NCI-H1417 treated with DMSO at 0.1 percent for 48 hours (cell line): Measurements from ENCODE around the gene ZFR.
"Not testable (repeated sequence)": the region's sequence is repeated elsewhere in the genome, so short reads cannot be mapped to it uniquely, and the experiment has no call there.

Experiments used
- DNase-seq: peaks from one replicate; lab custom pipeline; 2025; lab: John Stamatoyannopoulos, UW

ZFR gene

DNA sequence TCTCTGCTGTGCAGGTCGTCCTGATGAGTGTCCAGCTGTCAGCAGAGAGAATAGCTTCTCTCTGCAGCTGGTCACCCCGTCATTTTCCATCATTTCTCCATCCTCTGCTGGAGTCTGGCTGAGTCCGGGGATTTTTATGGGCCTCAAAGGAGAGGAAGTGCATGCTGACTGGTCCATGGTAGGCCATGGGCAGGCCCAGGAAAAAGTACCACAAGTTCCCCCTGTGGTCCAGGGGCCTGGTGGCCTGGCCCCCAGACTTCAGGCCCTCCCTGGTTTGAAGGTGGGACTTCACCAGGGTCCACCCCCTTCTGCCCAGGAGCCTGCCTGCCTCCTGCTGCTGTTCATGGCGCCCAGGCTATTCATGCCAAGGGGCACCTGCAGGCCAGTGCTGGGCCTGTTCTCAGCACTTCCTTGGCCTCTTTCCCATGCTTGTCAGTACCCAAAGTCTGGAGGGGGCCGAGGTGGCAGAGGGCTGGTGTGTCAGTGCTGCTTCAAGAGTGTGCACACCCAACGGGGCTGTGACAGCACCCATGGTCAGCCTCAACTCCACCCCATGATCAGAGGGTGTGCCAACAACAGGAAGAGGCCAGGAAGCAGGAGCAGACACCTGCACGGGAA is 124.5 kb downstream of the ZFR start:
- DNase-seq, result no peak

DNA sequence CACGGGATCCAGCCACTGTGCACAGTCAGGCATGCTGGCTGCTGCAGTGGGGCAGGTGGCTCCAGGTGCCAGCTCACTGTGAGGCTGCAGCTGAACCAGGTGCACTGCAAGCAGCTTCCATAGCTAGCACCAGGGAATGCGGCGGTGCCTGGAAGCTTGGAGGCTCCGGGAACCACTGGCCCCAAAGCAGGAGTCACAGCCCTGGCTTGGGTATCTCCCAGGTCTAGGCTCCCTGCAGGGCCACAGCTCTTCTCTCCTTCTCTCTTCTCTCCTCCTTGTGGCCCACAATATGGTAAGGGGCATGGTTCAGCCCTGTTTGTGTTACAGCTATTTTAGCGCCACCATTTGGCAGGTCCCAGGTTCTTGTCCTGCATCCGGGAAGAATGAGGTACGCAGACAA is 125.1 kb downstream of the ZFR start:
- no peak for DNase-seq

DNA sequence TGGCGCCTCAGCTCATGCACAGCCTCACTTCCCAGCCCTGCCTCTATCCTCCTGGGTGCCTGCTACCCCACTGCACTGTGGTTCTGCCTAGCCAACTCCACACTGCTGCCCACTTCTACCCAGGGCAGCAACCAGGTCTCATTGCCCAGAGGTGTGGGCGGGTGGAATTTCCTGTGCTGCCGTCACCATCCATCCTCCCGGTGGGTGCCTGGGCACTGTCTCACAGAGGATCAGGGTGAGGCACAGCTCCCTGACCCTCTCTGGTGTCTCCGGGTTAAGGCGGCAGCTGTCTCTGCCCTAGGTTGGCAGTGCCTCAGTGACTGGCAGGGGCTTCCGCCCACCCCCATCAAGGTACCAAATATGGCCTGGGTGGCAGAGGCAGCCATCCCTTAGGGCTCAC is 127.5 kb downstream of the ZFR start:
- no peak for DNase-seq

DNA sequence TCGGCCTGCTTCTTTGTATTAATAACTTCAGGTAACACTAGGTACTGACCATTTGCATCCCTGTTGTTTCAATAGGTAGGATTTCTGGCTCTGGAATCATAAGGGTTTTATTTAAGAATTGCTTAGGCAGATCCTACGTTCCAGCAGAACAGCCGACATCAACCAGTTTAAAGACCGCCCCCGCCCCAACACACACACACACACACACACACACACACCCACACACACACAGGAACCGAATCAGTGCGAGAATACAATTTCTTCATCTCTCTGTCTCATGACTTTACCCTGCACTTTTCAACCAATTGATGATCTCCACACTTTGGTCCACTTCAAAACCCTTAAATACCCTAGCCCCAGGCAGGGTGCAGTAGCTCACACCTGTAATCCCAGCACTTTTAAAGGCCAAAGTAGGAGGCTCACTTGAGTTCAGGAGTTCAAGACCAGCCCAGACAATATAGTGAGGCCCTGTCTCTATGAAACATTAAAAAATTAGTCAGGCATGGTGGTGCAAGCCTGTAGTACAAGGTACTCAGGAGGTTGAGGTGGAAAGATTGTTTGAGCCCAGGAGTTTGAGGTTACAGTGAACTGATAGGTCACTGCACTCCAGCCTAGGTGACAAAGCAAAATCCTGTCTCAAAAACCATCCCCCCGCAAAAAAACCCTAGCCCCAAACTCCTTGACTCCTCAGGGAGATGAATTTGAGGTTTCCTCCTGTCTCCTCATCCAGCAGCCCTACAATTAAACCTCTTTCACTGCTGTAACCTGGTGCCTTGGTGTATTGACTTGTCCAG is 129.1 kb downstream of the ZFR start:
- no peak for DNase-seq

DNA sequence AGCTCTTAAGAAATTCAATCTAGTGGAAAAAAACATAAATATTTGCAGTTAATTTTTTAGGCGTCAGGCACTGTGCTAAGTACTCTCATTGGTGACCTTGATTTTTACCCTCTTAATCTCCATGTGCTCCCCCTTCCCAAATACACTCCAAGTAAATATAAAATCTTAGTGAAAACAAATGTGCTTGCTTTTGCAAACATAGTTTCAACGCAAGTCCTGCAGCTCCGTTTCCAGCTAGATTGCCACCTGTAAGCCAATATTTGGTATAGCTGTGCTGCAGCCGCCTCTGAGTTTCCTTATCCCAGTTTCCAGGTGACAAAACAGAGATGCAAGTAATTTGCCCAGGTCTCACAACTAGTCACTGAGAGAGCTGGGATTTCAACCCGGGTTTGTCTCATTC is 129.9 kb downstream of the ZFR start:
- no peak for DNase-seq

DNA sequence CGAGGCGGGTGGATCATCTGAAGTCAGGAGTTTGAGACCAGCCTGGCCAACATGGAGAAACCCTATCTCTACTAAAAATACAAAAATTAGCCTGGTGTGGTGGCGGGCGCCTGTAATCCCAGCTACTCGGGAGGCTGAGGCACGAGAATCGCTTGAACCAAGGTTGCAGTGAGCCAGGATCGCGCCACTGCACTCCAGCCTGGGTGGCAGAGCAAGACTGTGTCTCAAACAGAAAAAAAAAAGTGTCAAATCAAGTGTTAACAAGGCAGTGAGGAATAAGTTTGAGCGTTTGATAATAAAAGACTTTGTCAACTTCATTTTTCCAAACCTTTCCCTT is 130.4 kb downstream of the ZFR start:
- DNase-seq, result not testable (repeated sequence)

DNA sequence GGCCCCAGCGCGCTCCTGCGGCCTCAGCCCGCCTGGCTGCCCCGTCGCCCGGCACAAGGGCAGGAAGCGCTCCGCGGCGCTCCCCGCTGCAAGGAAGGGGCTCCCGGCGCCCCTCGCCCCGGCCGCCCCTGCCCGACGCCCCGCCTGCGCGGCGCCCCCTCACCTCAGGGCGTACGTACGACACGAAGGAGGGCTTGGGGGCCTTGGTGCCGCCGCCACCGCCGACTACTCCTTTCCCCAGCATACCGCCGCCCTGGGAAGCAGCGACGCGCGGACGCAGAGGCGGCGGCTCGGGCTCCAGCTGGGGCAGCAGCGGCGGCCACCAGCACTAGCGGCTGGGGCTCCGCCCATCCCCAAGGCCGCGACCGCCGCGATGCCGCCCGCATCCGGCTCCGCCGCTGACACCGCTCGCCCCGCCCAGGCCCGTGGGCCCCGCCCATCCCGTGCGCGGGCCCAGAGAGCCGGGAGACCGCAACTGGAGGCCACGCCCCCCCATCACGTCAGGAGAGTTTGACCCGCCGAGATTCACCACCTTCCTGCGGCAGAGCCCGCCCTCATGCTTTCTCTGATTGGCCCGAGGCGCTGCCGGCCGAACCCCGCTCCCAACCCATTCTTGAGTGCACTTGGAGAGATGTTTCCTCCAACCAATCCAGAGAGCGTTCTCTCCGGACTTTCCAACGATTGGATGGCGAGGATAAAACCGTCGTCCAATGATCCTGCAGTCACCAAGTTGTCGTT is 131.8 kb downstream of the ZFR start, which contains the start of gene MTMR12:
Gene MTMR12, minus strand, starts transcription at position 345 of the 738 bp plus-strand sequence. Its CDS starts 101 bp downstream, at position 244.
- DNase-seq, result peak; percentile 99

DNA sequence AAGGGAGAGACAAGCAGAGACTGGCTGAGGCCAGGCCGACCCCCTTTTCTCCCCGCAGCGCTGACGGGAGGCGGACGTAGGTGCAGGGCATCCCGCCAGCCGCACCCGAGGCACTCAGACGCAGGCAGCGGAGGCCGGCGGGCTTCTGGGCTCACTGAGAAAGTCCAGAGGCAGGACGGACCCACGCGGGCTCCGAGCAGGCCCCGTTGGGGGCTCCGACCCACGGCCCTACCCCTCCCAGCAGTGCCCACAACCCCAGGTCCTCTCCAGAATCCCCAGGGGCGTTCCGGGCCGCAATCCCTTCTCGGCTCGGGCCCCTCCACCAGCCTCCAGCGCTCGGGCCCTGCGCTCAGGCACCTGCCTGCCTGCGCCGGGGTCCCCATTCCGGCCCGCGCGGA is 132.3 kb downstream of the ZFR start:
- no peak for DNase-seq

DNA sequence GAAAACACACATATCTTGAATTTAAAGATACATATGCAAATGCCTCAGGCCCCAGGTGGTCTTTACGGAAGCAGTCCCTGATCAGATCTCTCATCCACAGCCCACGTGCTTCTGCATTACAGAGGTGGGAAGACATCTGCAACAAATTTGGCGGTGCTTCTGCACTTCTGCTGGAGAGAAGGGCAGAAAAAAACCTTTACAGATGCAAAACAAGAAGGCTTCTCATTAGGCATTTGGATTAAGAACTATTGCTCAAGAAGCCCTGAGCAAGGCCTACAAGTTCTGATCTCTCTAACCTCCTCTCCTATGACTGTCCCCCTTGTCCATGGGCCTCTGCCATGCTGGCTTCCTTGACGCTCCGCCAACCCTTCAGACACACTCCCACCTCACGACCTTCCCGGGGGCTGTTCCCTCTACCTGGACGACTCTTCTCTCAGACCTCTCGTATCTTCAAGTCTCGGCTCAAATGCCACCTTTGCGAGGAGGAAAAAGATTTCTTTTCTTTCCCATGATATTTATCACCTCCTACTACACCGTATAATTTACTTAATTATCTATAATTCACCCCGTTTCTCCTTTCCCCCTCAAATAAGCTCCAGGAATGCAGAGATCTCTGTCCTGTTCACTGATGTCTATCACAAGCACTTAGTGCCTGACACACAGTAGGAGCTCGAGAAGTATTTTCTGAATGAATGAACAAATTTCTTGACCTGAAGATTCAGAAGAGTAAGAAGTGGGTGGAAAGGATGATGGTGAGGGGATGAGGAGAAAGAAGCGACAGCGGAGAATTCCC is 132.9 kb downstream of the ZFR start:
- DNase-seq, result no peak

DNA sequence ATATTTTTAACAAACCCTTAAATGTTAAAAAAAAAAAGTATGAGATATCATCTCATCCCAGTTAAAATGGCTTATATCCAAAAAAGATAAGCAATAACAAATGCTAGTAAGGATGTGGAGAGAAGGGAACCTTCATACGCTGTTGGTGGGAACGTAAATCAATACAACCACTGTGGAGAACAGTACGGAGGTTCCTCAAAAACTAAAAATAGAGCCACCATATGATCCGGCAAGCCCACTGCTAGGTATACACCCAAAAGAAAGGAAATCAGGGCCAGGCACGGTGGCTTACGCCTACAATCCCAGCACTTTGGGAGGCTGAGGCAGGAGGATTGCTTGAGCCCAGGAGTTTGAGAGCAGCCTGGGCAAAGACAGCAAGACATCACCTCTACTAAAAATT is 134.8 kb downstream of the ZFR start:
- DNase-seq, result no peak

DNA sequence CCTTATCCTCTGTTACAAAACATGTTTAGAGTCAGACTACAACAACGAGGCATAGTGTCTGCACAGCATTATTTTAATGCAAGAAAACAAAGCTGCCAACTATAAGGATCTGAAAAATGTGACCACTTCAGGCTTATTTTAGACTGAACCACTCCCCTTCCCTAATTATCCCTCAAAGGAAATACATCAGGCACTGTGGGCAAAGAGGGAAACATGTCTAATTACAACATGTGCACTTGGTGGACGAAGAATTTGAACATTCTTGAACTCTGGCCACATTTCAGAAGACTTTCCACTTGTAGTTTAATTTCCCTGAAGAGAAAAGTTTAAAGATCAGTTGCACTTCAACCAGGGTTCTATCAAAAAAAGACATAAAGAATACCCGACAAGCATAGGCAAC is 135.6 kb downstream of the ZFR start:
- DNase-seq, result no peak

DNA sequence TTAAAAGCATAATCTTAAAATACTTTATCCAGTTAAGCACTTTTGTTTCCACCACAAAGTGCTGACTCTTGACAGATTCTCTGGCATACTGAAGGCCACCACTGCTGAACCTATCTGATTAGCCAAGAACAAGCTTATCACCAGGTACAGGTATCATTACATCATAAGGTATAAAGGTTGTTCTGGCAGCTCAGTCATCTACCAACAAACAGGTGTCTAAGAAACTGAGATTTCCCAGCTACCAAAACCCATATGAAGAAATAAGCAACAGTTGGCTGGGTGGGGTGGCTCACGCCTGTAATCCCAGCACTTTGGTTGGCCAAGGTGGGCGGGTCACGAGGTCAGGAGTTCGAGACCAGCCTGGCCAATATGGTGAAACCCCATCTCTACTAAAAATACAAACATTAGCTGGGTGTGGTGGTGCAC is 136.8 kb downstream of the ZFR start:
- DNase-seq, result no peak

DNA sequence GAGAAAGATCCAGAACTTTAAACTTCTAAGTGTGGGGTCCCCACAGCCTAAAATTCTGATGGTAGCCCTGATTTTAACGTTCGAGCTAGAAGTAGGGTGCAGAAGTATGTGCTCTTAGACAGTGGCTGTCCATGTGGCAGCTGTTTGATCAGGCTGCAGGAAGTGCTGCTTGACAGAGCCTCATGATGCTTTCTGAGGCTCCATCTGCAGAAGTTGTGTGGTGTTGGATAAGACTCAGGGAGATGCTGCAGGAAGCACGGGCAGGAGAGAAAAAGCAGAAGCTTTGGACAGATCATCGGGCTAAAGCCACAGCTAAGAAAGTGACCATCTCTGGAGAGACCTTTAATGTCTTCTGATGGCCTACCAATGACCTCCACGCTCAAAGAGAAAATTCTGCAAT is 139.9 kb downstream of the ZFR start:
- DNase-seq, result no peak
